Caco-2 (cell line): ENCODE measurements around the gene KLHL22. TPM values are rescaled to one million over a fixed set of nuclear protein-coding genes. Genes with fewer than 3 reads are reported as not detected.
A peak's percentile ranks its signal among the peaks of the same experiment; 100 is the strongest.

ENCODE experiments used
- BruUV-seq: library from RNA; stranded (reverse); fragments of 400-500 nt; replicated peaks from 2 replicates; lab custom pipeline; 2021; lab: Mats Ljungman, UMichigan
- CTCF ChIA-PET: fragments of 300-600 bp; sonication (Branson Sonifier 250); formaldehyde crosslinking; loops from one replicate; lab custom pipeline; 2022; ENCODE audit warnings: antibody characterized with exemption; lab: Charles Lee
- POLR2A ChIA-PET: fragments of 300-600 bp; sonication (Branson Sonifier 250); formaldehyde crosslinking; loops from one replicate; lab custom pipeline; 2022; ENCODE audit warnings: antibody characterized with exemption; lab: Charles Lee
- DNase-seq, 2 experiments: peaks; one replicate each; pipeline versions ENCODE4 v3.0.0 to v3.0.0-alpha.2; 2020 to 2022
- H3K27me3 ChIP-seq: replicated peaks from 2 replicates; pipeline ENCODE4 v1.6.0; 2011; ENCODE audit warnings: low read length; ENCODE audit not compliant: control insufficient read depth, insufficient read depth
- H3K36me3 ChIP-seq: 2 replicates; pipeline ENCODE4 v1.5.1; 2011; ENCODE audit warnings: low read length; ENCODE audit not compliant: control insufficient read depth, insufficient read depth
- H3K4me1 ChIP-seq: fragments of 250-450 bp; sonication (Bioruptor Pico); 2 replicates; pipeline ENCODE4 v1.5.1; 2020; ENCODE audit warnings: mild to moderate bottlenecking
- H3K4me3 ChIP-seq: 2 replicates; pipeline ENCODE4 v1.5.1; 2011; ENCODE audit warnings: low read depth, mild to moderate bottlenecking, control low read depth, low read length
- H3K9me3 ChIP-seq: fragments of 250-450 bp; sonication (Bioruptor Pico); 2 replicates; pipeline ENCODE4 v1.5.1; 2020; ENCODE audit warnings: mild to moderate bottlenecking, moderate library complexity
- H3K27ac Mint-ChIP-seq: one replicate; pipeline ENCODE4 v1.8.0; 2022; ENCODE audit warnings: mixed read lengths; ENCODE audit not compliant: unreplicated experiment
- H3K27me3 Mint-ChIP-seq: one replicate; pipeline ENCODE4 v1.8.0; 2022; ENCODE audit warnings: mixed read lengths; ENCODE audit not compliant: insufficient read depth, unreplicated experiment
- H3K36me3 Mint-ChIP-seq: one replicate; pipeline ENCODE4 v1.8.0; 2022; ENCODE audit warnings: mild to moderate bottlenecking, mixed read lengths; ENCODE audit not compliant: insufficient read depth, unreplicated experiment
- H3K4me1 Mint-ChIP-seq: one replicate; pipeline ENCODE4 v1.8.0; 2022; ENCODE audit warnings: low read depth, mixed read lengths; ENCODE audit not compliant: unreplicated experiment
- H3K4me3 Mint-ChIP-seq: one replicate; pipeline ENCODE4 v1.8.0; 2022; ENCODE audit warnings: mild to moderate bottlenecking, moderate library complexity, mixed read lengths; ENCODE audit not compliant: unreplicated experiment
- H3K9me3 Mint-ChIP-seq: one replicate; pipeline ENCODE4 v1.8.0; 2022; ENCODE audit warnings: mixed read lengths; ENCODE audit not compliant: unreplicated experiment
- CTCF ChIP-seq, 2 experiments: fragments of 200-600 bp in 1 of 2; IDR thresholded peaks; 1 replicate in 1 of 2; 2 replicates in 1 of 2; pipeline versions ENCODE4 v1.5.1 to v1.8.0; 2011 to 2022; ENCODE audit warnings: antibody characterized with exemption in 1 of 2, control low read depth in 1 of 2, inconsistent platforms in 1 of 2, low read depth in 1 of 2, low read length in 1 of 2, mild to moderate bottlenecking in 1 of 2, moderate library complexity in 1 of 2; ENCODE audit not compliant: insufficient read depth in 1 of 2, severe bottlenecking in 1 of 2, unreplicated experiment in 1 of 2
- intact Hi-C: fragments of 100-400 bp; cut with micrococcal nuclease; formaldehyde crosslinking; loops from one replicate; pipeline ENCODE4 v1.10.0; 2022; ENCODE audit not compliant: unreplicated experiment
- total RNA-seq: library from RNA; stranded (reverse); gene quantifications from 2 replicates; pipeline ENCODE4 v1.2.3, GENCODE V29; 2022

KLHL22 gene
- total RNA-seq, 1 experiment from 2014 or later: 24.4 TPM

GRCh38 chr22:20524004-20524481 lies 28.4 kb upstream of the KLHL22 start:
- Mint-ChIP-seq H3K27ac (peak overlapping the region; percentile 65), H3K4me3 (no peak overlapping the region), H3K36me3 (peaks cover 70% of the 10 kb centered on the region), H3K27me3 (no peaks in the 10 kb centered on the region), H3K4me1 (peaks cover 20% of the 10 kb centered on the region), H3K9me3 (no peaks in the 10 kb centered on the region)
- Histone ChIP-seq H3K27me3 (no peaks in the 10 kb centered on the region), H3K36me3 (peaks cover 8% of the 10 kb centered on the region), H3K4me3 (no peak overlapping the region), H3K9me3 (no peaks in the 10 kb centered on the region), H3K4me1 (peaks cover 11% of the 10 kb centered on the region)
- ChIA-PET CTCF (interaction anchor here (1.0 kb wide), 1 partner anchor 106 kb away, joined by 3 read pairs; no protein-coding TSS in a partner anchor), POLR2A (no interaction called here)
- DNase-seq: no peak
- no TSS peak for BruUV-seq
- no peak for TF ChIP-seq CTCF (IDR thresholded peaks at IDR 0.05; ENCODE audit: insufficient read depth in 1 of 2, low read depth in 1 of 2, low read length in 1 of 2, severe bottlenecking in 1 of 2, unreplicated experiment in 1 of 2)
- intact Hi-C loops: no loop called here

DNA sequence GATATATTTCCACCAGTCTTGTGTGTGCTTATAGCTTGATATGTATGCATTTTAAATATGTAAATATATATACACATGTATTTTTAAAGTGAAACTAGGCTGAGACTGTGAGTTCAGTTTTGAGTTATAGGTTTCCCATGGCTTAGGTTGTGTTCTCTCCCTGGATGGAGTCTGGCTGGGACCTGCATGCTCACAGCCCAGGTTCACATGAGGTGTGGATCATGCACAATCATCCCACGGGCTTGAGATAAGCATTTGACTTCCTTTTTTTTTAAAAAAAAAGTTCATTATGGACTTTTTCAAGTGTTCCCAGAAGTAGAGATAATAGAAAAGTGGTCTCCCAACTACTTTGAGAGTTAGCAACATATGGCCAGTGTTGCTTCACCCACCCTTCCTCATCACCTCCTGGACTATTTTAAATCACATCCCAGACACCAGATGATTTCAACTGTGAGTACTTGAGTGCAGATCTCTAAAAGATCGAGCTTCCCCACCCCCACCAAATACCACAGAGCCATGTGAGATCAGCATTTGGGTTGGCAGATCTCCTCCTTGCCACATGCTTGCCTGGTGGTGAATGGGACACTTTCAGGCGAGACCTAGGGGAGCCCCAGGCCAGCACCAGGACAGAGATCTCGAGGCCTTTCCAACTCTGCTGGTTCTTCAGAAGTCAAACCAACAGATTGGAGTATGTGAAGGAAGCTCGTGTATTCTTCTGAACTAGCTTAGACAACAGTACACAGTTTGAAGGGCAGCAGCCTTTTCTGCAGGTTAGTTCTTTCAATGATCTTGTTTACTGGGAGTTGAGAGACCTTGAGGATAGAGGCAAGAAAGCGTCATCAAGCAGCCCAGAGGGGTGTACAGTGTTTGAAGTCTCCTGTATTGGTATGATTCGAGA lies 27.7 kb upstream of the KLHL22 start:
- Histone ChIP-seq H3K4me3 (no peak overlapping the region), H3K36me3 (peaks cover 4% of the 10 kb centered on the region), H3K27me3 (no peaks in the 10 kb centered on the region), H3K4me1 (peaks cover 11% of the 10 kb centered on the region), H3K9me3 (no peaks in the 10 kb centered on the region)
- ChIA-PET POLR2A (no interaction called here), CTCF (interaction anchor here (1.0 kb wide), 1 partner anchor 105 kb away, joined by 3 read pairs; no protein-coding TSS in a partner anchor)
- H3K27ac Mint-ChIP-seq: peak overlapping the region; percentile 65
- no peak for TF ChIP-seq CTCF (IDR thresholded peaks at IDR 0.05; ENCODE audit: insufficient read depth in 1 of 2, low read depth in 1 of 2, low read length in 1 of 2, severe bottlenecking in 1 of 2, unreplicated experiment in 1 of 2)
- no peaks in the 10 kb centered on the region for H3K27me3 Mint-ChIP-seq
- H3K4me3 Mint-ChIP-seq: no peak overlapping the region
- H3K36me3 Mint-ChIP-seq: peaks cover 66% of the 10 kb centered on the region
- DNase-seq: no peak
- intact Hi-C loops: no loop called here
- H3K9me3 Mint-ChIP-seq: no peaks in the 10 kb centered on the region
- no TSS peak for BruUV-seq
- peaks cover 20% of the 10 kb centered on the region for H3K4me1 Mint-ChIP-seq

DNA sequence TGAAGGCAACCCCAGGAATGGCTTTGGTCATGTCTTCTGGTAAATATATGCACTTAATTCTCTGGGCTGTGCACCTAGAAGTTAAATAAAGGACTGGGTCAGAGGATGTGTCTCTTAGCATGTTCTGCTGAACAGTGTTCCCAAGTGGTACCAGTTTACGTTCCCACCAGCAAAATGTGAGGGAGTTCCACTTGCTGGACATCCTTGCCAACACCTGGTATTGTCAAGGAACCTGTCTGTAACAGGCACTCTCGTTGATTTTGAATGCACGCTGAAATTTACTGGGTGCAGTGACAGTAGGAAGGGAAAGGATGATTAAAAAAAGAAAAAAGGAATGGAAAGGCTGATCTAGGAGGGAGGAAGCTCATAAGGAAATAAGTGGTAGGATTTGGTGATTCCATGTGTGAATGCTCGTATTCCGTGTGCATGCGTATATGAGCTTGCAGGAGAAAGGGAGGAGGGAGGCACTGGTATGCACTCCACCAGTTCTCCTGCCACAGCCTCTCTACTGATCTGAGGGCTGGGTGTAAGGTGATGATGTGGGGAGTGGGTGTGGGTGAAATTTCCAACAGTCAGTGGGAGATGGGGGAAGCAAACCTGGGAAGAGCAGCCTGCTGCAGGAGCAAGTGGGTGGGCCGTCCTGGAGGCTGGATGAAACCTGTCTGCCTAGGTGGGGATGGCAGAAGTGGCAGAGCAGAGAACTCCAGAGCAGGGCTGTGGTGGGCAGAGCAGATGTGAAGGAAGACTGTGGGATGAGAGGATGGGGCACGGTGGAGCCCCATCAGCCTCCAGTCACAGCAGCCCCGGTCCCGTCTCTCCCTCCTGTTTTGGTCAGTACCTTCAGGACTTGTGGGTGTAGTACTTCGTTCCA lies 26.8 kb upstream of the KLHL22 start:
- no peaks in the 10 kb centered on the region for H3K27me3 ChIP-seq
- Mint-ChIP-seq H3K27ac (no peak overlapping the region), H3K9me3 (no peaks in the 10 kb centered on the region), H3K36me3 (peaks cover 62% of the 10 kb centered on the region), H3K4me3 (no peak overlapping the region), H3K4me1 (peaks cover 20% of the 10 kb centered on the region), H3K27me3 (no peaks in the 10 kb centered on the region)
- no peak for DNase-seq
- ChIA-PET POLR2A (no interaction called here), CTCF (no interaction called here)
- peaks cover 11% of the 10 kb centered on the region for H3K4me1 ChIP-seq
- intact Hi-C loops: no loop called here
- BruUV-seq: no TSS peak
- H3K9me3 ChIP-seq: no peaks in the 10 kb centered on the region
- H3K36me3 ChIP-seq: no peaks in the 10 kb centered on the region; the same call in none of the 2 replicates
- TF ChIP-seq CTCF (IDR thresholded peaks at IDR 0.05; ENCODE audit: insufficient read depth in 1 of 2, low read depth in 1 of 2, low read length in 1 of 2, severe bottlenecking in 1 of 2, unreplicated experiment in 1 of 2): no peak
- H3K4me3 ChIP-seq: no peak overlapping the region
